Suppressor macrophage treated with lipopolysaccharide for 4 hours (primary cell): ENCODE data around the gene ATRIP.

Source experiments
- DNase-seq: peaks from one replicate; pipeline ENCODE4 v3.0.0-alpha.2; 2020

Gene ATRIP

DNA sequence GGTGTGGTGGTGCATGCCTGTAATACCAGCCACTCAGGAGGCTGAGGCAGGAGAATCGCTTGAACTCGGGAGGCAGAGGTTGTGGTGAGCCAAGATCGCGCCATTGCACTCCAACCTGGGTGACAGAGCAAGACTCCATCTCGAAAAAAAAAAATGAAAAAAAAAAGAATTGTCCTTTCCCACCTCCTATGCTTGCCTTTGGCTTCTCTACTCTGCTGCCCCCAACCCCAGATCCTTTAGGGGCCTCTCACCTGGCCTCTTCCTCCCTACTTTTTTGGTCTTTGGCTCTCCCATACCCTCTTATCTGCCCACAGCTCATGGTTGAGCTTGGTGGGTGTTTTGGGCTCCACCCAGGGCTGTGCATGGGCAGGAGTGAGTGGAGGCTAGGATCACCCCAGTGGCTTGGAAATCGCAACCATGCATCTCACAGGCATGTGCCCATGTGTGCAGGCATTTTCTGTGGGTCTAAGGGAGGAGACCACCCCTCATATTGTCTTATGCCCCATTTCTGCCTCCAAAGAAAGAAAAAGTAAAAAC lies 59.5 kb downstream of the ATRIP start:
- no peak for DNase-seq

DNA sequence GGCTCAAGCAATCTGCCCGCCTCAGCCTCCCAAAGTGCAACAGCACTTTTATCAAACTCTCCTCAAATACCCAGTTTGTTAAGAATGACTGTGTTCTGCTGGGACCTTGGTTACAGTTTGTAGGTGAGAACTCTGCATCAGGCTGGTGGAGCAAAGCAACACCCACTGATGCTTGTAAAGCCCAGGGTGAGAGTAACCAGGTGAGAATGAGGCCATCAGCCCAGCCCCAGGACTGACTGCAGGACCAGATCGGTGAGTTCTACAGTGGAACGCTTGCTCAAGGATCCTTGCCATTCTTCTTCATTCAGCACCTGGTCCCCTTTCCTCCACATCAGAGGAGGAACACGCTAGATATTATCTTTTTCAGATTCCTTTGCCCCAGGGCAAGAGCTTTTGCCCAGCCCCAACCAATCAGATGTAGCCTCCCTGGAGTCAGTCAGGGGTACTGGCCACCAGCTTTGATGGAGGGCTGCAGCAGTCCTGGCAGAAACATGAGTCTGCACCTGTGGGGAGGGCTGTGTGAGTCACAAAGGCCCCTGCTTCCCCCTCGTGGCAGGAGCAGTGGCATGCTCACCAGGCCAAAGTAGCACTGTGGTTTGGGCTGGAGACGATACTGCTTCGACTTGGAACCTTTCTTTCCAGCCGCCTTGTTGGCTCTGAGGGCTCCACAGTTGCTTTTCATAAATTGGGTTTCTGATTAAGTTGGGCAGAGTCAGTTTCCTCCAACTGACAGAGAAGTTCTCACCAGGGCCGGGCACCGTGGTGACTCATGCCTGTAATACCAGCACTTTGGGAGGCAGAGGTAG lies 60.9 kb downstream of the ATRIP start:
- DNase-seq, result peak; percentile 28

DNA sequence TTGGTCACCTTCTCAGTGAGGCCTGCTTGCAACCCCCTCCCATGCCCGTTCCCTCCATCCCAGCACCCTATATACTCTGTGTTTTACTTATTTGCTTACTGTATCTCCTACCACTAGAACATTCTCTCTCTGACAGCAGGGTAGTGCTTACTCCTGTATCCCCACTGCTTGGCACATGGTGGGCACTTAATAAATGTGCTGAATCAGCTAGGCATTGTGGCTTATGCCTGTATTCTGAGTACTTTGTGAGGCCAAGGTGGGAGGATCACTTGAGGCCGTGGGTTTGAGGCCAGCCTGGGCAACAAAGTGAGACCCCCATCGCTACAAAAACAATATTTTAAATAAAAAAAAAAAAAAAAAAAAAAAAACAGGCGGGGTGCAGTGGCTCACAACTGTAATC lies 65.0 kb downstream of the ATRIP start:
- DNase-seq, result no peak

DNA sequence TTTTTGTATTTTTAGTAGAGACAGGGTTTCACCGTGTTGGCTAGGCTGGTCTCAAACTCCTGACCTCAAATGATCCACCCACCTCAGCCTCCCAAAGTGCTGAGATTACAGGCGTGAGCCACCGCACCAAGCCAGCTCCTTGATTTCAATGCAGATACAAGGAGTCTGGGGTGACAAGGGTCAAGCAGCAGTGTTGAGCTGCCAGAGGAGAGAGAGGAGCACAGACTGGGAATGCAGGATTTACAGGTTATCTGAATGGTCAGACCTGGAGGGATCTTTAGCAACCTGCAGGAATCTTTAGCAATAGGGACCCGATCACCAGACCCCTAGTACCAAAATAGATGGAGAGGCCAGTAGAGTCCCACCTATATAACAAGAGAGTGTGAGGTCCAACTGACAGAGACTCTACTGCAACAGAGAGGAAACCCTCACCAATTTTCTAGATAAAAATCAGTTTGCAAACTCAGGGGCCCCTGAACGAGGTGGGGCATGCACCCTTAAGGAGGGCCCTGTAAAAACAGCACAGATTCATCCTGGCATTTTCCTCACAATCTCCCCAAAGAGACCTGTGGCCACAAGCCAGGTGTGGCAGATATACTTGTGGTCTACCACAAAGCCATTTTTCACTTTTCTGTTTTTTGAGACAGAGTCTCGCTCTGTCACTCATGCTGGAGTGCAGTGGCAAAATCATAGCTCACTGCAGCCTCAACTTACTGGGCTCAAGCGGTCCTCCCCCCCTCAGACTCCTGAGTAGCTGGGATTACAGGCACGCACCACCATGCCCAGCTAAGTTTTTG lies 68.1 kb downstream of the ATRIP start:
- DNase-seq, result no peak
